ENCODE results near the gene FGF1. TPM values are rescaled to one million over a fixed set of nuclear protein-coding genes. Genes with fewer than 3 reads are reported as not detected.
"Not testable (repeated sequence)": the region's sequence is repeated elsewhere in the genome, so short reads cannot be mapped to it uniquely, and the experiment has no call there.

The FGF1 gene
- polyA plus RNA-seq, 5 donors = 0.64 to 2.2 (median 1.5) TPM

GRCh38 chr5:142671266-142671665, 14.6 kb downstream of the FGF1 start:
- DNase-seq = no peak

- no peak for DNase-seq
Observed at GRCh38 chr5:142670804-142671203, 15.1 kb downstream of the FGF1 start.

GRCh38 chr5:142669477-142669876, 16.4 kb downstream of the FGF1 start:
- no peak for DNase-seq

- no peak for DNase-seq
Observed at GRCh38 chr5:142668336-142668735, 17.6 kb downstream of the FGF1 start.

GRCh38 chr5:142667831-142668230, 18.1 kb downstream of the FGF1 start:
- no peak for DNase-seq

GRCh38 chr5:142664636-142665035, 21.3 kb downstream of the FGF1 start:
- no peak for DNase-seq

- no peak for DNase-seq
Observed at GRCh38 chr5:142664067-142664466, 21.8 kb downstream of the FGF1 start.

GRCh38 chr5:142663246-142663645, 22.6 kb downstream of the FGF1 start:
- DNase-seq = no peak

GRCh38 chr5:142661957-142662356, 23.9 kb downstream of the FGF1 start:
- no peak for DNase-seq

GRCh38 chr5:142661143-142661542, 24.7 kb downstream of the FGF1 start:
- no peak for DNase-seq

GRCh38 chr5:142660731-142661130, 25.2 kb downstream of the FGF1 start:
- DNase-seq = no peak

GRCh38 chr5:142660196-142660595, 25.7 kb downstream of the FGF1 start:
- DNase-seq = no peak

- no peak for DNase-seq
Observed at GRCh38 chr5:142659405-142659804, 26.5 kb downstream of the FGF1 start.

- DNase-seq = no peak
Observed at GRCh38 chr5:142658278-142658677, 27.6 kb downstream of the FGF1 start.

- DNase-seq = no peak
Observed at GRCh38 chr5:142657446-142657845, 28.4 kb downstream of the FGF1 start.

- DNase-seq = peak; percentile 80 to 88
Observed at GRCh38 chr5:142655339-142656267, 30.3 kb downstream of the FGF1 start.

- no peak for DNase-seq
Observed at GRCh38 chr5:142654578-142655058, 31.3 kb downstream of the FGF1 start.

GRCh38 chr5:142653321-142653720, 32.6 kb downstream of the FGF1 start:
- DNase-seq = no peak

- no peak for DNase-seq
Observed at GRCh38 chr5:142652563-142652962, 33.3 kb downstream of the FGF1 start.

- DNase-seq = no peak
Observed at GRCh38 chr5:142650881-142651280, 35.0 kb downstream of the FGF1 start.

- no peak for DNase-seq
Observed at GRCh38 chr5:142650060-142650459, 35.8 kb downstream of the FGF1 start.

GRCh38 chr5:142648108-142648507, 37.8 kb downstream of the FGF1 start:
- not testable (repeated sequence) for DNase-seq

GRCh38 chr5:142645456-142645855, 40.4 kb downstream of the FGF1 start:
- no peak for DNase-seq

Measured in right lung (tissue), 5 donors.